GM12864 (cell line): ENCODE measurements around the gene AGAP3.
A peak's percentile ranks its signal among the peaks of the same experiment; 100 is the strongest.

Source experiments
- DNase-seq: peaks from one replicate; pipeline ENCODE4 v3.0.0-alpha.2; 2011; ENCODE audit warnings: low read depth
- H3K4me3 ChIP-seq: 2 replicates; pipeline ENCODE4 v1.5.1; 2011; ENCODE audit warnings: mild to moderate bottlenecking, low read depth, low read length, control low read depth
- TF ChIP-seq, protein P1 (sequence below): IDR thresholded peaks from 2 replicates; pipeline ENCODE4 v1.5.1; 2011; ENCODE audit warnings: low read depth, mild to moderate bottlenecking, moderate library complexity, low read length, control low read depth, inconsistent platforms; ENCODE audit errors: missing control alignments

AGAP3 gene

GRCh38 chr7:151123158-151123821 lies 37.0 kb downstream of the AGAP3 start:
- no peak for DNase-seq
- no peak overlapping the region for H3K4me3 ChIP-seq
- TF ChIP-seq, protein P1, sequence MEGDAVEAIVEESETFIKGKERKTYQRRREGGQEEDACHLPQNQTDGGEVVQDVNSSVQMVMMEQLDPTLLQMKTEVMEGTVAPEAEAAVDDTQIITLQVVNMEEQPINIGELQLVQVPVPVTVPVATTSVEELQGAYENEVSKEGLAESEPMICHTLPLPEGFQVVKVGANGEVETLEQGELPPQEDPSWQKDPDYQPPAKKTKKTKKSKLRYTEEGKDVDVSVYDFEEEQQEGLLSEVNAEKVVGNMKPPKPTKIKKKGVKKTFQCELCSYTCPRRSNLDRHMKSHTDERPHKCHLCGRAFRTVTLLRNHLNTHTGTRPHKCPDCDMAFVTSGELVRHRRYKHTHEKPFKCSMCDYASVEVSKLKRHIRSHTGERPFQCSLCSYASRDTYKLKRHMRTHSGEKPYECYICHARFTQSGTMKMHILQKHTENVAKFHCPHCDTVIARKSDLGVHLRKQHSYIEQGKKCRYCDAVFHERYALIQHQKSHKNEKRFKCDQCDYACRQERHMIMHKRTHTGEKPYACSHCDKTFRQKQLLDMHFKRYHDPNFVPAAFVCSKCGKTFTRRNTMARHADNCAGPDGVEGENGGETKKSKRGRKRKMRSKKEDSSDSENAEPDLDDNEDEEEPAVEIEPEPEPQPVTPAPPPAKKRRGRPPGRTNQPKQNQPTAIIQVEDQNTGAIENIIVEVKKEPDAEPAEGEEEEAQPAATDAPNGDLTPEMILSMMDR: no peak

DNA sequence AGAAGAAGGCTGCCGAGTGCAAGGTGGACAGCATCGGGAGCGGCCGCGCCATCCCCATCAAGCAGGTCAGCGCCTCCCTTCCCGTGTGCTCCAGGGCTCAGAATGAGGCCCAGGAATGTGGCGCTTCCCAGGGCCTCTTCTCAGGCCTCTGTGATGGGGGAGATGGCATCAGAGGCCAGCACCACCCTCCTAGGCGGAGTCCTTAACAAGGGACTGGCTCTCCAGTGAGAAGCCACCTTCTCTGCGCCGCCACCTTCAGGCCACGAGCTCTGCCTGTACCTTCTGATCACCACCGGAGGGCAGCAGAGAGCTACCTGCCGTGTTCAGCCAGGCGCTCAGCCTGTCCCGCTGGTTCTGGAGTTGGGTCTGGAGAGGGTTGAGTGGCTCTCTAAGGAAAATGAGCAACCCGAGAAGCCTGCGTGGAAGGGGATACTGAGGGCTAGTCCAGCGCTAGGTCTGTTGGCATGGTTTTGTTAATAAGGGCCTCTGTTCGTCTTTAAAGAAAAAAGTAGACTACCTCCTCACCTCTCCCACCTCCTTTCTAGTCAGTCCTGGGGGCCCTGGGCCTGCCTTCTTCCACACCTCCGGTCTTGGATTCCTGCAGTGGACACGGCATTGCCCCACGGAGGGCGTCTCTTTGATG lies 37.7 kb downstream of the AGAP3 start:
- TF ChIP-seq, protein P1: peak; percentile 99
- no peak overlapping the region for H3K4me3 ChIP-seq
- DNase-seq: peak; percentile 34

DNA sequence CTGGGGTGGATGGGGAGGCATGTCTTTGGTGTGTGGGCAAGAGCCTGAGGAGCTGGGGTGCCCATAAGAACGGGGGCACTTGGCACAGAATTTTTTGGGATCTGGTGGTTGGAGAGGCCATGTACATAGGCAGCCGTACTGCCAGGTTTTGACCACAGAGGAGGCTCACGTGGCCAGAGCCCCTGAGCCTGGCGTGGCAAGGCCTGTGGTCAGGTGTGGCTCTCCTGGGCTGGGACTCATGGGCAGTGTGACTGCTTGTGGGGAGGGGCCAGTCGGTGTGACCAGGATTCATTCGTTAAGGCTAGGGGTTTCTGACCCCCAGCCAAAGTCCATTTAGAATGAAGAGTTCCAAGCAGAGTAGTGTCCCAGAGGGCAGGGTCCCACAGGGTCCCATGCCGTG lies 38.2 kb downstream of the AGAP3 start:
- TF ChIP-seq, protein P1: no peak
- DNase-seq: no peak
- H3K4me3 ChIP-seq: no peak overlapping the region

DNA sequence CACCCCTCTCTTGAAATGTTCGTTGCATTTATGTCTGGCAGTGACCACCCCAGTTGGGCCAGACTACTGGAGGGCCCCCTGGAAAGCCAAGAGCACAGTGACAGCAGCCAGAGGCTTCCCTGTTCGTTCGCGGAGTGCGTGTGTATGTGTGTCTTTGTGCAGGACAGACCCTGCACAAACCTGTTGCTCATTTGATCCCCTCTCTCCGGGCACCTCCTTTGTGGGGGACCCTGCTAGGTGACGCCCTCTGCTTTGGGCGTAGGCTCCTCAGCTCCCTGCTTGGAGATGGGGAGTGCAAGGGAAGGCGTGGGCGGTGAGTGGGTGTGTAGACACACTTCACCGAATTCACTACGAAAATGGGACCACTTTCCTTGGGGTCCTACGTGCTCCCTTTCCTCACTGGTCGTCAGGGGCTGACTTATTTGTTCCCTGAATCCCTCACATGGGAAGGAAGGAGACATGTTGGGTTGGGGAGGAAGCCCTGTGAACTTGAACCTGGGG lies 38.7 kb downstream of the AGAP3 start:
- no peak overlapping the region for H3K4me3 ChIP-seq
- no peak for DNase-seq

GRCh38 chr7:151125470-151125845 lies 39.2 kb downstream of the AGAP3 start:
- DNase-seq: no peak
- H3K4me3 ChIP-seq: no peak overlapping the region
- TF ChIP-seq, protein P1: no peak

More for the DNA sequence above, 38.7 kb downstream of the AGAP3 start:
- TF ChIP-seq, protein P1: no peak

DNA sequence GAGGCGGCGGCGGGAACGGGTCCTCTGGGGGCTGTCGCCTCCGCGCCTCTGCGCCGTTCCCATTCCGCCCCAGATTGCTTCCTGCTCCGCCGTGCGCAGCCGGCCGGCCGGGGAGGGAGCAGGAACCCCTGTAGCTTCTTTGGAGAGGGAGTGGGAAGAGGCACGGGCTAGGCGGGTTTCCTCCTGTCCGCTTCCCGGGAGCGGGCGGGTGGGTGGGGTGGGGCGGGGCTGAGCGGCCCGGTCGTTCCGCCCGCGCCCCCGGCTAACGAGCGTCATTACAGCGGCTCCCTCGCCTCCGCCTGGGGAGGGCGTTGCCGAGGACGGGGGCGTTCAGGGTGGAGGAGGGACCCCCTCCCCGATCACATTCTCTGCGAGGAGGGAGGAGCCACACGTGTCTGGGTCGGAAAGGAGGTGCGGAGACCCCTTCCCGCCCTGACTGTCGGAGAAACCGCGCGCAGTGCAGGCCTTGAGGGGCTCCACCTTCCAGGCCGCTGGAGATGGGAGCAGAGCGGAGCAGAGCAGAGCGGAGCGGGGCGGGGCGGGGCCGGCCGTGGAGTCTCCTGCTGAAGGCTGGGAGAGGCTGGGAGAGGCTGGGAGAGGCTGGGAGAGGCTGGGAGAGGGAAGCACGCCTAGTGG lies 39.7 kb downstream of the AGAP3 start:
- TF ChIP-seq, protein P1: no peak
- no peak for DNase-seq
- H3K4me3 ChIP-seq: no peak overlapping the region
